ENCODE data around the gene FPR2.
"Not testable (repeated sequence)": the region's sequence is repeated elsewhere in the genome, so short reads cannot be mapped to it uniquely, and the experiment has no call there.

FPR2 gene

GRCh38 chr19:51784922-51785690 lies 24.1 kb downstream of the FPR2 start:
- peak; percentile 72 for DNase-seq

- DNase-seq = no peak
Observed at GRCh38 chr19:51786646-51787494, 25.9 kb downstream of the FPR2 start.

- no peak for DNase-seq
Observed at GRCh38 chr19:51788029-51788428, 27.0 kb downstream of the FPR2 start.

GRCh38 chr19:51789061-51789795 lies 28.2 kb downstream of the FPR2 start:
- peak; percentile 12 for DNase-seq

- no peak for DNase-seq
Observed at GRCh38 chr19:51792932-51793331, 32.0 kb downstream of the FPR2 start.

- DNase-seq = no peak
Observed at GRCh38 chr19:51793994-51794393, 33.0 kb downstream of the FPR2 start.

- peak; percentile 32 for DNase-seq
Observed at GRCh38 chr19:51794885-51795490, 34.0 kb downstream of the FPR2 start, which contains the start of gene FPR3. Gene FPR3 (plus strand): TSS chr19:51795157. CDS start chr19:51823749, 28,592 bp downstream.

- DNase-seq = no peak
Observed at GRCh38 chr19:51796195-51796679, 35.3 kb downstream of the FPR2 start.

GRCh38 chr19:51797480-51797879 lies 36.5 kb downstream of the FPR2 start:
- DNase-seq = no peak

GRCh38 chr19:51798062-51798461 lies 37.1 kb downstream of the FPR2 start:
- DNase-seq = no peak

GRCh38 chr19:51799034-51799773 lies 38.2 kb downstream of the FPR2 start:
- DNase-seq = peak; percentile 99

- DNase-seq = no peak
Observed at GRCh38 chr19:51799774-51800472, 38.9 kb downstream of the FPR2 start.

GRCh38 chr19:51800473-51801244 lies 39.7 kb downstream of the FPR2 start:
- DNase-seq = peak; percentile 67

GRCh38 chr19:51802775-51803174 lies 41.8 kb downstream of the FPR2 start:
- DNase-seq = no peak

- no peak for DNase-seq
Observed at GRCh38 chr19:51803519-51803918, 42.5 kb downstream of the FPR2 start.

GRCh38 chr19:51803967-51804366 lies 43.0 kb downstream of the FPR2 start:
- no peak for DNase-seq

- DNase-seq = not testable (repeated sequence)
Observed at GRCh38 chr19:51804789-51805188, 43.8 kb downstream of the FPR2 start.

GRCh38 chr19:51805396-51805795 lies 44.4 kb downstream of the FPR2 start:
- DNase-seq = not testable (repeated sequence)

GRCh38 chr19:51806571-51806970 lies 45.6 kb downstream of the FPR2 start:
- not testable (repeated sequence) for DNase-seq

- DNase-seq = peak; percentile 46
Observed at GRCh38 chr19:51807111-51807701, 46.2 kb downstream of the FPR2 start.
